Natural killer cell (primary cell): Measurements from ENCODE around the gene SOX8. TPM values are rescaled to one million over a fixed set of nuclear protein-coding genes. Genes with fewer than 3 reads are reported as not detected.

ENCODE experiments used
- ATAC-seq, 3 donors: fragments of 150-1000 bp in 2 of 3; fragments of 200-7000 bp in 1 of 3; cut with Tn5 transposase; 1 replicate in 1 of 3; 2 replicates in 2 of 3; pipeline ENCODE4 v1.10.0; 2021; ENCODE audit warnings: mild to moderate bottlenecking in 2 of 3, moderate library complexity in 2 of 3
- DNase-seq, 2 donors: peaks; one replicate each; pipeline versions ENCODE4 v3.0.0 to v3.0.0-alpha.2; 2013 to 2021; ENCODE audit warnings: mixed read lengths in 1 of 2
- H3K27ac ChIP-seq: one replicate; pipeline ENCODE4 v1.5.1; 2013; ENCODE audit warnings: mild to moderate bottlenecking, low read length
- H3K27me3 ChIP-seq: one replicate; pipeline ENCODE4 v1.6.1; 2013; ENCODE audit warnings: low read length; ENCODE audit not compliant: control insufficient read depth, insufficient read depth
- H3K36me3 ChIP-seq: one replicate; pipeline ENCODE4 v1.6.1; 2013; ENCODE audit warnings: low read length; ENCODE audit not compliant: control insufficient read depth, insufficient read depth
- H3K4me1 ChIP-seq: one replicate; pipeline ENCODE4 v1.6.1; 2013; ENCODE audit warnings: low read length; ENCODE audit not compliant: control insufficient read depth, insufficient read depth
- H3K4me3 ChIP-seq: one replicate; pipeline ENCODE4 v1.5.1; 2013; ENCODE audit warnings: low read length
- H3K9me3 ChIP-seq: one replicate; pipeline ENCODE4 v1.6.1; 2013; ENCODE audit warnings: low read length; ENCODE audit not compliant: control insufficient read depth, insufficient read depth
- H3K27ac Mint-ChIP-seq, 2 donors: one replicate each; pipeline ENCODE4 v1.8.0; 2022; ENCODE audit warnings: mild to moderate bottlenecking in 2 of 2, mixed read lengths in 2 of 2, moderate library complexity in 1 of 2
- H3K27me3 Mint-ChIP-seq, 2 donors: one replicate each; pipeline ENCODE4 v1.8.0; 2022; ENCODE audit warnings: low read depth in 2 of 2, mixed read lengths in 2 of 2
- H3K36me3 Mint-ChIP-seq: one replicate; pipeline ENCODE4 v1.8.0; 2022; ENCODE audit warnings: mixed read lengths
- H3K4me1 Mint-ChIP-seq, 2 donors: one replicate each; pipeline ENCODE4 v1.8.0; 2022; ENCODE audit warnings: mixed read lengths in 2 of 2
- H3K4me3 Mint-ChIP-seq: one replicate; pipeline ENCODE4 v1.8.0; 2022; ENCODE audit warnings: mild to moderate bottlenecking, moderate library complexity, mixed read lengths
- H3K9me3 Mint-ChIP-seq, 2 donors: one replicate each; pipeline ENCODE4 v1.8.0; 2022; ENCODE audit warnings: mixed read lengths in 2 of 2
- WGBS: methylation state at CpG from one replicate; pipeline ENCODE4 v1.1.7; 2013; ENCODE audit warnings: missing lambda C conversion rate; ENCODE audit not compliant: insufficient coverage; 5-methylcytosine and 5-hydroxymethylcytosine counted together
- intact Hi-C: fragments of 100-400 bp; cut with micrococcal nuclease; formaldehyde crosslinking; loops from one replicate; pipeline ENCODE4 v1.14.2; 2022
- total RNA-seq, 4 donors: library from RNA; stranded (reverse); fragments of 120-200 nt in 1 of 4; gene quantifications; one replicate each; pipeline versions ENCODE4 v1.2.3 to v1.2.4, GENCODE V29; 2013 to 2022
- TF ChIP-seq, protein P1 (sequence below): fragments of 200-600 bp; IDR thresholded peaks from one replicate; pipeline ENCODE4 v1.8.0; 2022; ENCODE audit warnings: antibody characterized with exemption

SOX8 gene
- total RNA-seq, 3 donors from 2014 or later (not counting 1 experiment from before 2014, with no cell fraction given): not detected

DNA sequence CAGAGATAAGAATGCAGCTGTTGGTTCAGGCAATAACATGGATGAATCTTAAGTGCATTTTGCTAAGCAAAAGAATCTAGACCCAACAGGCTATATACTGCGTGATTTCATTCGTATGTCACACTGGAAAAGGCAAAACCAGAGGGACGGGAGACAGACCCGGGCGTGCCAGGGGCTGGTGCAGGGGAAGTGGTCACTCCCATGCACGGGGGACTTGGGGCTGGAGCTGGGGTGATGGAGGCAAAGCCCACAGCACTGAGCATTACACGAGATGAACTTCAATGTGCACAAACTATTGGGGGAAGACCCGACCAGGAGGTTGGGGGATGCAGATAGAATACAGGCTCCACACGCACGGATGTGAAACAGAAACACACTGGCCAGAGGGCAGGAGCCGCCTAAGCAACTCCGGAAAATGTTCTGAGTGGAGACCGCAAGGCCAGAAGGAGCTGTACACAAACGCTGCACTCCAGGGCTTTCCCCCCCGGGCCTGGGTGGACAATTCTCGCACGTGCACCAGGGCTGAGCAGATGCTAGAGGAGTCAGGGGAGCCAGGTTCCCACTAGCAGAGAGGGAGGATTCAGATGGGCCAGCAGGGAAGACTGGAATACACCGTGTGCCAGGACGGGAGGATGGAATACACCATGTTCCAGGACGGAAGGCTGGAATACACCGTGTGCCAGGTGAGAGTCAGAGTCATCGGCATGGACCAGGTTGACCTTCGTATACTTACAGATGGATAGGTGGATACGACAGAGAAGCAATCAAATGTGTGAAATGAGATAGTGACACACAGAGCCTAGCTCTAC is 22.1 kb upstream of the SOX8 start:
- Mint-ChIP-seq H3K4me1 (peaks cover 12 to 17% of the 10 kb centered on the region in 2 donors), H3K27me3 (no peaks in the 10 kb centered on the region), H3K27ac (no peak overlapping the region), H3K9me3 (no peaks in the 10 kb centered on the region), H3K36me3 (no peaks in the 10 kb centered on the region), H3K4me3 (no peak overlapping the region)
- H3K4me1 ChIP-seq: peaks cover 8% of the 10 kb centered on the region
- no peak overlapping the region for H3K27ac ChIP-seq
- no peaks in the 10 kb centered on the region for H3K27me3 ChIP-seq
- 96% methylated on average over 24 of the region's 24 CpGs for WGBS
- no peaks in the 10 kb centered on the region for H3K36me3 ChIP-seq
- DNase-seq (no peak), ATAC-seq (no peak)
- H3K4me3 ChIP-seq: no peak overlapping the region
- TF ChIP-seq, protein P1, sequence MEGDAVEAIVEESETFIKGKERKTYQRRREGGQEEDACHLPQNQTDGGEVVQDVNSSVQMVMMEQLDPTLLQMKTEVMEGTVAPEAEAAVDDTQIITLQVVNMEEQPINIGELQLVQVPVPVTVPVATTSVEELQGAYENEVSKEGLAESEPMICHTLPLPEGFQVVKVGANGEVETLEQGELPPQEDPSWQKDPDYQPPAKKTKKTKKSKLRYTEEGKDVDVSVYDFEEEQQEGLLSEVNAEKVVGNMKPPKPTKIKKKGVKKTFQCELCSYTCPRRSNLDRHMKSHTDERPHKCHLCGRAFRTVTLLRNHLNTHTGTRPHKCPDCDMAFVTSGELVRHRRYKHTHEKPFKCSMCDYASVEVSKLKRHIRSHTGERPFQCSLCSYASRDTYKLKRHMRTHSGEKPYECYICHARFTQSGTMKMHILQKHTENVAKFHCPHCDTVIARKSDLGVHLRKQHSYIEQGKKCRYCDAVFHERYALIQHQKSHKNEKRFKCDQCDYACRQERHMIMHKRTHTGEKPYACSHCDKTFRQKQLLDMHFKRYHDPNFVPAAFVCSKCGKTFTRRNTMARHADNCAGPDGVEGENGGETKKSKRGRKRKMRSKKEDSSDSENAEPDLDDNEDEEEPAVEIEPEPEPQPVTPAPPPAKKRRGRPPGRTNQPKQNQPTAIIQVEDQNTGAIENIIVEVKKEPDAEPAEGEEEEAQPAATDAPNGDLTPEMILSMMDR: no peak
- intact Hi-C loops: no loop called here
- no peaks in the 10 kb centered on the region for H3K9me3 ChIP-seq

DNA sequence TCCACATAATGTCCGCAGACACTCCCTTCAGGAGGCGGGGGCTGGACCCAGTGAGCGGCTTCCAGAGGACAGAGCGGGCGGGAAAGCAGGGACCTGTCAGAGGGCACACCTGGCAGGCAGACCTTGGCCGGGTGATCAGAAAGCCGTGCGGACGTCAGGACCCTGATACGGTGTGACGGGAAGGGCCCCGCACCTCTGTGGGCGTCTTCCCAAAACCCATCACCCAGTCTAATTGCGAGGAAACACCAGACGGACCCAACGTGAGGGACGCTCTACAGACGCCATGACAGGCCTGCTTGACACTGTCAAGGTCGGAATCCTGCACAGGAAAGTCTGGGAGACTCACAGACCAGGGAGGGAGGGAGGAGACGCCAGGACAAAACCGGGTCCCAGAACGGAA is 19.2 kb upstream of the SOX8 start:
- TF ChIP-seq, protein P1: no peak
- H3K27me3 Mint-ChIP-seq: no peaks in the 10 kb centered on the region

DNA sequence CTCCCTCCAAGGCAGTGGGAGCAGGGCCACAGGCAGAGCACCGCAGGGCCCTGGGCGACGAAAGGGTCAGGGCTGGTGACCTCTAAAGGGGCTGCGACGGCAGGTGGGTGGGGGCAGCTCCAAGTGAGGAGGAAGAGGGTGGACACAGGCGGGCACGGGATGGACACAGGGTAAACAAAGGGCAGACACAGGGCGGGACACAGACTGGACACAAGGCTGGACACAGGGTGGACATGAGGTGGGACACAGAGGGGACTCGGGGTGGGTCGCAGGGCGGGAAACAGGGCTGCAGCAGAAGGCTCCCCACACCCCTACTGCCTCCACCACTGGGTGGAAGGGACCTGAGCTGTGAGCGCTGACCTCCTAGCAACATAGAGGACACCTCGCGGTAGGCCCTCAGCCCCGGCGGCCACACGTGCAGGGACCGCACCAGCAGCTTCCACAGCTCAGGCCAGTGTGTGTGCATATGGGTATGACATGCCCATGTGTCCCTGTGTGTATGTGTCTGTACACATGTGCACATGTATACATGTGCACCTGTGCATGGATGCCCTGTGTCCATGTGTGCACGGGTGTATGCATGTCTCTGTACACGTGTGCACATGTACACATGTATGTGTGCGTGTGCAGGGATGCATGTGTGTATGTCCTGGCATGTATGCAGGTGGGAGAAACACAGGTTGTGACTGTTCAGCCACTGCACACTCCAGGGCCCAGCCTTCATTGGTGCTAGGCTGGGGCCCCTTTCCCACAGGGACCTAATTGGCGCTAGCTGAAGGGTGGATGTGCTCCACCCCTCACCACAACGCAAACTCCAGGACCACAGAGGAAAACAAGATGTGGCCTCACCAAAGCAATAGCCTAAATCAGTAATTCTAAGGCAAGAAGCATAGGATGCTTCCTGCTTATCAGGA is 18.4 kb upstream of the SOX8 start:
- intact Hi-C loops: no loop called here
- H3K4me3 Mint-ChIP-seq: no peak overlapping the region

More for the DNA sequence above, 19.2 kb upstream of the SOX8 start:
- Mint-ChIP-seq H3K4me1 (peaks cover 18 to 31% of the 10 kb centered on the region in 2 donors), H3K27ac (no peak overlapping the region), H3K9me3 (no peaks in the 10 kb centered on the region), H3K36me3 (peaks cover 8% of the 10 kb centered on the region), H3K4me3 (no peak overlapping the region)
- DNase-seq: no peak
- Histone ChIP-seq H3K36me3 (no peaks in the 10 kb centered on the region), H3K9me3 (peaks cover 3% of the 10 kb centered on the region), H3K27ac (no peak overlapping the region), H3K27me3 (no peaks in the 10 kb centered on the region), H3K4me1 (peaks cover 8% of the 10 kb centered on the region), H3K4me3 (no peak overlapping the region)
- intact Hi-C loops: no loop called here
- no peak for ATAC-seq
- WGBS: 96% methylated on average over 14 of the region's 22 CpGs

More for the DNA sequence above, 18.4 kb upstream of the SOX8 start:
- peaks cover 8% of the 10 kb centered on the region for H3K4me1 ChIP-seq
- no peaks in the 10 kb centered on the region for H3K27me3 ChIP-seq
- no peak for DNase-seq
- no peak for ATAC-seq
- no peaks in the 10 kb centered on the region for H3K9me3 Mint-ChIP-seq
- H3K36me3 Mint-ChIP-seq: peaks cover 8% of the 10 kb centered on the region
- H3K9me3 ChIP-seq: peaks cover 3% of the 10 kb centered on the region
- H3K4me3 ChIP-seq: no peak overlapping the region
- peak overlapping the region; percentile 25 for H3K27ac ChIP-seq
- peaks cover 19 to 28% of the 10 kb centered on the region in 2 donors for H3K4me1 Mint-ChIP-seq
- no peaks in the 10 kb centered on the region for H3K27me3 Mint-ChIP-seq
- no peaks in the 10 kb centered on the region for H3K36me3 ChIP-seq
- WGBS: 90% methylated on average over 22 of the region's 23 CpGs
- TF ChIP-seq, protein P1: no peak
- H3K27ac Mint-ChIP-seq: no peak overlapping the region
